Stimulated activated CD4-positive, alpha-beta T cell treated with anti-CD3 and anti-CD28 coated beads, TNF-alpha, amount 100 ng/mL, for 4 hours (primary cell): ENCODE data around the gene CWF19L2.

ENCODE experiments used
- DNase-seq, 3 experiments: peaks; one replicate each; pipeline ENCODE4 v3.0.0-alpha.2; 2020; ENCODE audit warnings: low read depth in 3 of 3

CWF19L2 gene

DNA sequence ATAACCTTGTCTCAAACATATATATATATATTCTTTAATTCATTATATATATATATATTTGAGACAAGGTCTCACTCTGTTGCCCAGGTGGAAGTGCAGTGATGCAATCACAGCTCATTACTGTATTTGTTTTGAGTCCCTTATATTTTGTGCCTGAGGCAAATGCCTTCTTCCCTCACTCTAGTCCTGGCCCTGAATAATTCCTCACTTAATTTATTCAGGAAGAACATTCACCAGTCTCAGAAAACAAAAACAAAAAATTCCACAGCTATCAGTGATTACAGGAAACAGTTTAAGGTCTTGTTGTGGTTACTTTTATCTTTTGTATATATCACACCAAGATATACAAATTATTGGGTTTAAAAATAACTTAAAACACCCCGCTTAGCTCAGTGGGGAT, 155.7 kb downstream of the CWF19L2 start:
- no peak for DNase-seq

GRCh38 chr11:107293677-107294344, 163.8 kb downstream of the CWF19L2 start:
- DNase-seq, result no peak

DNA sequence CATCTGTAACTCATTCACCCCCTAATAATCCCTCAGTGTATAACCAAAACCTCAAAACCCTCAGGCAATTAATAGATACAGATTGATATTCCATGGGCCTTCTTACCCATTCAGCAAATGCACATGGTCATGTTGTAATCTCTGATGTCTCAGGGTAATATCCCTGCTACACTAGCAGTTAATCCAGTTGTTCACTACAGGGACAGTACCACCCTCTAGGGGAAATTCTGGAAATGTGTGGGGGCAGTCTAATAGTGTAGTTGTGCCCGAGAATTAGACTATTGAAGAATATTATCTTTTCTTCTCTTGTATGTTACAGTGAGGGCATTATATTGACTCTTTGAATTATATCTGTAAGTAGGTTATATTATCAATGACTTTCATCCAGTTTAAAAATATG, 175.4 kb downstream of the CWF19L2 start:
- DNase-seq, result no peak
